Skeletal muscle tissue (tissue), 4 donors: ENCODE measurements around the gene RGPD5. TPM values are rescaled to one million over a fixed set of nuclear protein-coding genes. Genes with fewer than 3 reads are reported as not detected.
"Not testable (repeated sequence)": the region's sequence is repeated elsewhere in the genome, so short reads cannot be mapped to it uniquely, and the experiment has no call there.

Source experiments
- H3K27ac ChIP-seq: one replicate; pipeline ENCODE4 v1.7.0; 2013; ENCODE audit warnings: mild to moderate bottlenecking, low read depth, low read length, inconsistent platforms
- H3K27me3 ChIP-seq, 3 donors: one replicate each; pipeline ENCODE4 v1.7.0; 2013; ENCODE audit warnings: low read length in 3 of 3; ENCODE audit not compliant: control insufficient read depth in 3 of 3, insufficient read depth in 3 of 3
- H3K36me3 ChIP-seq, 3 donors: one replicate each; pipeline ENCODE4 v1.7.0; 2013; ENCODE audit warnings: low read length in 3 of 3; ENCODE audit not compliant: control insufficient read depth in 3 of 3, insufficient read depth in 3 of 3
- H3K4me1 ChIP-seq, 3 donors: one replicate each; pipeline ENCODE4 v1.7.0; 2013; ENCODE audit warnings: low read length in 3 of 3, mild to moderate bottlenecking in 3 of 3; ENCODE audit not compliant: control insufficient read depth in 3 of 3, insufficient read depth in 3 of 3
- H3K4me3 ChIP-seq, 3 donors: one replicate each; pipeline ENCODE4 v1.7.0; 2013; ENCODE audit warnings: low read length in 3 of 3
- H3K9ac ChIP-seq, 3 donors: one replicate each; pipeline ENCODE4 v1.7.0; 2013; ENCODE audit warnings: low read length in 3 of 3, mild to moderate bottlenecking in 3 of 3, moderate library complexity in 2 of 3, low read depth in 1 of 3
- H3K9me3 ChIP-seq, 3 donors: one replicate each; pipeline ENCODE4 v1.7.0; 2013; ENCODE audit warnings: low read length in 3 of 3; ENCODE audit not compliant: control insufficient read depth in 3 of 3
- total RNA-seq: library from RNA; depleted of rRNA; stranded (reverse); fragments of >200 nt; gene quantifications from one replicate; pipeline ENCODE4 v1.2.3, GENCODE V29; 2014
- donor health status: Osteomylitis.

The RGPD5 gene
- total RNA-seq, 1 donor from 2014 or later: 11.5 TPM

DNA sequence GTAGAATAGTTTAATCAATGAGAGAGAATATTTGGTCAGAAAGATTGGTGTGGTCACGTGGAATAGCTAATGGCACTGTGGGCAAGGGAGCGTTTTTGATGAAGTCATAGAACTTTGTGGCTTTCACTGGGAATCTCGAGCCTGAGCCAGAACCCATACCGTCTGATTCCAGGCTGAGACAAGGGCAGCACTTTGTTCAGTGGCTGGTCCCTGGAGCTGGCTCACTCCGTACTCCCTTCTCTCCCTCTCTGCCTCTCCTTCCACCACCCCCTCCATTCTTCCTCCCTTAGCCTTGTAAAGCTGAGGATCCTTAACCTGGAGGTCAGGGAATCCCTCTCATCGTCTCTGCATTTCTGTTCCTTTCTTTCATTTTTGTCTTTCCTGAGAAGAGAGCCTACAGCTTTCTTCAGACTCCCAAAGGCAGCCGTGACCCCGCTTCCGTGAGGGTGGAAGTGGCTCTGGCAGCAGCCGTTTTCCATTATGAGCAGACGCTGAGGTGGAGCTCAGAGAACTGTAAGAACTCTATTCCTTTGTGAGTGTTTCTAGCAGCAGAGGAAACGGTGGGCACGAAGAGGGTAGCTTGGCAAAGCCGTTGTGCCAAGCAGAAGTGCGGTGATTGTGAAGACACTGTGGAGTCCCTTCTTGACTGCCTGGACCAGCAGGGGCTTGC lies 12.8 kb upstream of the RGPD5 start:
- not testable (repeated sequence) for H3K27ac ChIP-seq, H3K27me3 ChIP-seq, H3K9me3 ChIP-seq, H3K4me1 ChIP-seq, H3K4me3 ChIP-seq, H3K9ac ChIP-seq, H3K36me3 ChIP-seq

DNA sequence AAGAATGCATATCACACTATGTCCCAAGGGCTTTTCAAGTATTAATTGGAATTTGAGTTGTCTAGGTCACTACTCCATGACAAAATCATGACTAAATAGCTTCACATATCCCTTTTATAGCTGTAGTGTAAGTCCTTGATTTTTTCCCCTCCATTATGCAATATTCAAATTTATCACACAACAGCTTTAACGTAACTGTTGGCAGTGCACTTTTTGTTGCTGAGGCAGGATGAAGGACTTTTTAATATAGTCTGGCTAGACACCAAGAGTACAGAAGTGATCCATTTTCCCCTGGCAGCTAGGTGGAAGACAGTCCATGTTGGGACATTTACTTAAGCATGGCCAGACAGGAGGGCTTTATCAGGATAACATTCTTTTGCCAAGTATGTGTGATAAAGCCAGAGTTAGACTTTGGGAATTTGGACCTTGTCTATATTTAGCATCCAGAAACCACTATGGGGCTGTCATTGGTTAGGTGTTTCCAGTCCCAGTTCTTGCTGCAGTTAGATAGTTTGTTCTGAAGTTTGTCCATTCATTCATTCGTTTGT lies 11.6 kb upstream of the RGPD5 start:
- not testable (repeated sequence) for H3K4me3 ChIP-seq, H3K36me3 ChIP-seq, H3K9ac ChIP-seq, H3K27ac ChIP-seq, H3K9me3 ChIP-seq, H3K27me3 ChIP-seq, H3K4me1 ChIP-seq

DNA sequence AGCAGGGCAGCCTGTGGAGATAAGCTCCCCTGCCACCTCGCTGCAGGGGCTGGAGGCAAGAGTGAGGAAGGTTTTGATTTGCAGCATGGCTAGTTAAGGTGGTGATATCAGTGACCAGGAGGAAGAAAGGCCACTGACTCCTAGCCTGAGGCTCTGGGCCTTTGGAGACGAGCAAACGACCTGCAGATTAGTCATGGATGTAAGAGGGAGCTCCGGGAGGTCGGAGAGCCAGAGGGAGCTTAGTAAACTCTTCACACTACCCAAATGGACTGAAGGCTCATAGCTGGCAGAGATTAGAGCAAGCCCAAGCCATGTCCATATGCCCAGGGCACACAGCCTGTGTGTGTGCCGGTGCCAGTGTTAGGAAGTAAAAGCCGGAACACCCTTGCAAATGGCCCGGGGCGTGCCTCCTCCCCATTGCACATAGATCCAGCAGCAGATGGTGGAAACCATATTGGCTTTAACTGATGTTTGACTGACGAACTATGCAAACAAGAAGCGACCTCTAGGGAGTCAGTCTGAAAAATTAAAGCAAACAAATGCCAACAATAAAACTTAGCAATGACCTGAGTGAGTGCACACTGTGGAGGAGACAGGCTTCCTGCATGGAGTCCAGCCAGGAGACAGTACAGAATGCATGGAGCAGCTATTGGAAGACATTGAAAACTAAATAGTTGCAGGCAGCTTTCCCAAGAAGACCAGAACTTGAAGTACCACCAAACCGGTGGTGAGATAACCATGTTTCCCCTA lies 2.4 kb upstream of the RGPD5 start:
- not testable (repeated sequence) for H3K4me1 ChIP-seq, H3K9ac ChIP-seq, H3K9me3 ChIP-seq, H3K36me3 ChIP-seq, H3K27ac ChIP-seq, H3K27me3 ChIP-seq, H3K4me3 ChIP-seq

DNA sequence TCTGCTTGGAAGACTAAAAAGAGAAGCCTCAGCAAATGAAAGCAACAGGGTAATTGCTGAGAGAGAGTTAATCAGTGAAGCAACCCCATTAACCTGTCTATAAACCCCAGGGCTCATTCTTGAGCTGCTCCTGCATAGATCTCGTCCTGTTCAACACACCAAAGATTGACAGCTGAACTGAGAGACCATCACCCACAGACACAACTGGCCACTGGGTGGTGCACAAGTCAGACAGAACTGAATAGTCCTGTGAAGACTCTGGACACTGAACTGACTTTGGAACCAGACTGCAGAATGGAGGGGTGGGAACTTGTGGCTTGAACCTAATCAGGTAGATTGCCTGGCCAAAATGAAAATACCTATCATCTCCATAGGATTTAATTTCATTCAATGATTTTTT lies 1.4 kb upstream of the RGPD5 start:
- not testable (repeated sequence) for H3K36me3 ChIP-seq, H3K27ac ChIP-seq, H3K27me3 ChIP-seq, H3K4me1 ChIP-seq, H3K9me3 ChIP-seq, H3K4me3 ChIP-seq, H3K9ac ChIP-seq

DNA sequence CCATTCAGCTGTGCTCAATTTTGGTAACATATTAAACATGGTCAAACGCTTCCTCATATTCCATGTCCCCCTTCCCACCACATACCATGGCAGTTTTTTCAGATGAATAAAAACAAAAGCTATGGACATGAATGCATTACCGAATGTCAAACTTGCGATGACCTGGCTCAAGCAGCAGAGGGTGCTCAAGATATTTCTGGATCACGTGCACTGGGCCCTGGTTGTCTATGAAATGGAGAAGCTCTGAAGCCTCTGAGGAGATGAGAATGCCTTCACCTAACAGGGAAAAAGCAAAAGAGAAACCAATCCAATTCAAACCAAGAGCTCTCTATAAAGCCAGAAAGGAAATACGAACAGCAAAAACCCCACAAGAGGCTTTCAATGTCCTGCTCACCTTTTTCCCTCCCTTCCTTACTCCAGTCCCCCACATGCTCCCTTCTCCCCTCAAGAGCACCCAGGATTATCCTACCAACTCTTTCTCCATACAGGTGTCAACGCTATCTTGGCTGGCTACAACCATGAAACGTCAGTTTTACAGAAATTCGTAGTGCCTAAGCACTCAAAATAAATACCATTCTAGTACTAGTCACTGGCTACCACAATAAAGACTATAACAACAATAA lies 77.1 kb downstream of the RGPD5 start:
- not testable (repeated sequence) for H3K9me3 ChIP-seq, H3K4me1 ChIP-seq

DNA sequence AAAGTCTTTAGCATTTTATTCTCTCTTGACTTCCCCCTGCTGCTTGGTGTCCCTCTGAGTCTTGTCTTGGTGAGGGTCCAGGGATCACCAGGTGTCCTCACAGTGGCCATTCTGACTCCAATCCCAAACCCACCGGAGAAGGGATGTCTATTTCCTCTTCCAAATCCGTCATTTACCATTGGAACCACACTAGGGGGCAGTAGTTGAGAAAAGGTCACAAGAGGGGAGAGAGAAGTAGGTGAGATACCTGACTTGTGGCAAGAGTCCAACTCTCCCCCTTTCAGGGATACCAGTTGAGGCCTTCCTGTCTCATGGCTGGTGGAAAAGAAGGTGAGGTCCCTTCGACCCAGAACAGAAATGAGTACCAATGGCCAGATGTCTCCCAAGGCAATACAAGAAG lies 82.5 kb downstream of the RGPD5 start:
- H3K4me1 ChIP-seq, H3K27me3 ChIP-seq, H3K9ac ChIP-seq, H3K36me3 ChIP-seq, H3K9me3 ChIP-seq, H3K27ac ChIP-seq, H3K4me3 ChIP-seq: not testable (repeated sequence)

More for the DNA sequence above, 77.1 kb downstream of the RGPD5 start:
- not testable (repeated sequence) for H3K4me3 ChIP-seq, H3K27ac ChIP-seq, H3K27me3 ChIP-seq, H3K9ac ChIP-seq, H3K36me3 ChIP-seq

DNA sequence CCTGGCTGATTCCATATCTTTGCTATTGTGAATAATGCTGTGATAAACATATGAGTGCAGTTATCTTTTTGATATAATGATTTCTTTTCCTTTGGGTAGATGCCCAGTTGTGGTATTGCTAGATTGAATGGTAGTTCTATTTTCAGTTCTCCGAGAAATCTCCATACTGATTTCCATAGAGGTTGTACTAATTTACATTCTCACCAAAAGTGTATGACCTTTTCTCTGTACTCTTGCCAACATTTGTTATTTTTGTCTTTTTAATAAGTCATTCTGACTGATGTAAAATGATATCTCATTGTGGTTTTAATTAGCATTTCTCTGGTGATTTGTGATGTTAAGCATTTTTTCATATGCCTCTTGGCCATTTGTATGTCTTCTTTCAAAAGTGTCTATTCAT lies 88.0 kb downstream of the RGPD5 start:
- not testable (repeated sequence) for H3K9me3 ChIP-seq, H3K27ac ChIP-seq, H3K27me3 ChIP-seq, H3K36me3 ChIP-seq, H3K9ac ChIP-seq, H3K4me1 ChIP-seq, H3K4me3 ChIP-seq

DNA sequence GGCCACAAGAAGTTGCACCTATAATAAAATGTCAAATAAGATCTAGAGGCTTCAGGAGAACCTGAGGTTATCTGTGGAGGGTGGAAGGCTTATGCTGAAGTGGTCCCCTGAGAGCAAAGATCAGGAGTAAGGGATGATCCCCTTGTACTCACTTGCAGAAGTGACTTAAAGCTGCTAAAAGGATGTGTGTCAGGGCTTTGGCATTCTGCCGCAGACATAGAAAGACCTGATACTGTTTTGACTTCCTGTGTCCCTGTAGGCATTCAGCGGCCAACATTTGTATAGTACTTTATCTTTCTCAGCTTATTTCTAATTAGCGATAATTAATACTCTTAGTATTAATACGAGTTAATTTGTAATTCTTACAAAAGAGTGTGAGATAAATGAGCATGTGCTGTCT lies 94.3 kb downstream of the RGPD5 start:
- not testable (repeated sequence) for H3K4me1 ChIP-seq, H3K27me3 ChIP-seq, H3K27ac ChIP-seq, H3K4me3 ChIP-seq, H3K9me3 ChIP-seq, H3K9ac ChIP-seq, H3K36me3 ChIP-seq

DNA sequence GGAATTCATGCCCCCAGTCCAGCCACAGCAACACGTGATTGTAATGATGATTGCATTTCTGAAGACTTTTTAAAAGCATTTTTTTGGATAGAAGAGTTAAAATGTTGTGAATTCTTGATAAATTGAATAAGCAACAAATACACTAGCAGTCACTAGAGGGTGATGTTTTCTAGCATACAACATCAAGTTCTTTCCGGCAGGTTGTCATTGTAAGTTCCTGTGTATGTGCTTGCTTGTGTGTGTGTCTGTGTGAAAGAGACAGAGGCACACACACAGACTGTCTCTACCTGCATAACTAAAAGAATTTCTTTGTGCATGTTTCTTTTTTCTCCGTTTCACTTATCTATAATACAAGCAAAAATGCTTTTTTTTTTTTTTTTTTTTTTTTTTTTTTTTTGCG lies 95.8 kb downstream of the RGPD5 start:
- H3K36me3 ChIP-seq, H3K4me3 ChIP-seq: not testable (repeated sequence)

DNA sequence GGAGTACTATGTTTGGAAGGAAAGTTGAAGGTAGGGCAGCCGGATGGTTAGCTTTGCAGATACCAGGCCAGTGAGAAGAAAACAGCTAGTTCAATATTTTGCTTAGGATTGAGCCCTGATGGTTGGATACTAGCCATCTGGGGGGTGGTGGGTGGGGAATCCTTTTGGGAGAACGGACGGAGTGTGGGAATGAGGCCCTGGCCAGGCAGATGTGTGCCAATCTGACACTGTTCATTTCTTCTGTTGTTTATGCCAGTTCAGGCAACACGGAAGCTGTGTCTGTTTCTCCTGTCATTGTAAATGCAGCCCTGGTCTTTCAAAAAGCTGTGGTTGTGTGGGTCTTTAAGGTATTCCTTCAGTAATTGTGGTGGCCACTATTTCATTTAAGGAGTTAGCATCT lies 96.9 kb downstream of the RGPD5 start:
- not testable (repeated sequence) for H3K9ac ChIP-seq, H3K4me3 ChIP-seq, H3K27ac ChIP-seq, H3K4me1 ChIP-seq, H3K36me3 ChIP-seq, H3K27me3 ChIP-seq, H3K9me3 ChIP-seq

More for the DNA sequence above, 95.8 kb downstream of the RGPD5 start:
- not testable (repeated sequence) for H3K9ac ChIP-seq, H3K27ac ChIP-seq, H3K4me1 ChIP-seq, H3K9me3 ChIP-seq, H3K27me3 ChIP-seq
